Measurements from ENCODE around the gene FXYD6.

FXYD6 gene

DNA sequence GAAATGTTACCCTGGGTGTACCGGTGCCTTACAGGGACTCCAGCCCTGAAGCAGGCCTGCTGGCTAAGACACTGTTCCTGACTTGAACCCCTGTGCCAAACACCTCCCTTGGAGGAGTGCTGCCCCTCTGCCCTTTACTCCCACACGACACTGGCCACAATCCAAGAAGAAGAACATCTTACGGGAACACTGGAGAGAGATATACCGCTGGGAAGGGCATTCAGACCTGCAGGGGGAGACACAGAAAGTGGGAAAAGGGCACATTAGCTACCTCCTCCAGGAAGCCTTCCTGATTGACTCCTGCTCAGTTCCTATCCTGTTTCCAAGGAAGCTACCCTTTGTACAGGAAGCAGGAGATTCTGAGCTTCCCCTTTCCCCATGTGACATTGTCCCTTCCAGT lies 34.1 kb upstream of the FXYD6 start:
- DNase-seq (ENCODE audit: low read depth in 2 of 2), result no peak

DNA sequence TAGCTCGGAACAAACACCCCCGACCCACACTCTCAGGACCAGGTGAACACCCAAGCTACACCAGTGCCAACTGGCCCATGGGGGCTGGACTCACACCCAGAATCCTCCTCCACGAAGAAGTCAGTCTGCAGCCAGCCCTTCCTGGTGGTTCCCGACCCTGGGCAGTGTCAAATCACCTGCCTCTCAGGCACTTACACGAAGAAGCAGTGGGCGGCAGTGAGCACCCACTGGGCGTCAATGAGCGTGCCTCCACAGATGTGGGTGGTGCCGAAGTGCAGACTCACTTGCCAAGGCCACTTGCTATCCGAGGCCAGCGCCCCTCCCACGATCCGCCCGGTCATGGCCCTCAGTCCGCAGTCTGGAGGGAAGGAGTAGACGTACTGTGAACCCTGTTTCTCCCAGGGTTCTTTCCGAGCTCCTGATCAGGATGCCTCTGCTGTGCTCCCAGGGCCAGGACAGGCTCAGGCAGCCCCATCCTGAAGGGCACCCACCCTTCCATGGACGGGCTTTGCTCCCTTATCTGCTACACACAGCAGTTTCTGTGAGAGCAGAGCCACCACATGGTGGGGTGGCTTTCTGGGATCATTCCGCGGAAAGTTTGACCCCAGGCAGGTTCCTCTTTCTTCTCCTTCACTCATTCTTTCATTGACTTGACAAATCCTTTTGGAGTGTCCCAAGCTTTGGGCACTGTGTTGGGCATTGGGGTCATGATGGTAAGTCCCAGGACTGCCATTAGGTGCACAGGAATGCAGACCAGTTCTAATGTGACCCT lies 33.3 kb upstream of the FXYD6 start:
- no peak for DNase-seq (ENCODE audit: low read depth in 2 of 2)

DNA sequence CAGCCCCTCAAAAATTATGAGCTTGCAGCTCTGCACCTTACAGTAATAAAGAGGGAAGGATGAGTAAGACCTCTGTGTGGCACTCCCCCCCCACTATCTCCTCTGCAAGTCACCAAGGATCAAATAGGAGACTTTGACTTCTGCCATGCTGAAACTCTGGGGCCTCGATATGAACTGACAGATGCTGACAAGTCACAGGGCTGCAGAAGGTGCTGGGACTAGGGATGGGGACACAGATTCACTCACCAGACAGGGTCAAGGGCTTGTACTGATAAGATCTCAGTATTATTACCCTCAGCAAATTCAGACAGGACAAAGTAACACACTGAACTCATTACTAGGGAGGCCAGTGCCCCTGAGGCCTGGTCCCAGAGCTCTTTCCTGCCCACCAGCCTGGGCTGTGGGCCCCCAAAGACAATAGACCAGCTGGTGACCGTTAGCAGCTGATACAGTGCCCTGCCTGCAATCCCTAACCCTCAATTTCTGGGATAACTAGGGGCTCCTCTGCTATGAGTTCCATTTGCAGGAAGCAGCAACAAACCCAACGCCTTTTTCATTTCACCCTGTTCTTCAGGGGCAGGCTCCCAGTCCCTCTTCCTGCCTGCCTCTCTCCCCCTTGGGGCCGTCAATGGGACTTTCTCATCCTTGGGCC lies 32.6 kb upstream of the FXYD6 start:
- DNase-seq (ENCODE audit: low read depth in 2 of 2), result no peak

DNA sequence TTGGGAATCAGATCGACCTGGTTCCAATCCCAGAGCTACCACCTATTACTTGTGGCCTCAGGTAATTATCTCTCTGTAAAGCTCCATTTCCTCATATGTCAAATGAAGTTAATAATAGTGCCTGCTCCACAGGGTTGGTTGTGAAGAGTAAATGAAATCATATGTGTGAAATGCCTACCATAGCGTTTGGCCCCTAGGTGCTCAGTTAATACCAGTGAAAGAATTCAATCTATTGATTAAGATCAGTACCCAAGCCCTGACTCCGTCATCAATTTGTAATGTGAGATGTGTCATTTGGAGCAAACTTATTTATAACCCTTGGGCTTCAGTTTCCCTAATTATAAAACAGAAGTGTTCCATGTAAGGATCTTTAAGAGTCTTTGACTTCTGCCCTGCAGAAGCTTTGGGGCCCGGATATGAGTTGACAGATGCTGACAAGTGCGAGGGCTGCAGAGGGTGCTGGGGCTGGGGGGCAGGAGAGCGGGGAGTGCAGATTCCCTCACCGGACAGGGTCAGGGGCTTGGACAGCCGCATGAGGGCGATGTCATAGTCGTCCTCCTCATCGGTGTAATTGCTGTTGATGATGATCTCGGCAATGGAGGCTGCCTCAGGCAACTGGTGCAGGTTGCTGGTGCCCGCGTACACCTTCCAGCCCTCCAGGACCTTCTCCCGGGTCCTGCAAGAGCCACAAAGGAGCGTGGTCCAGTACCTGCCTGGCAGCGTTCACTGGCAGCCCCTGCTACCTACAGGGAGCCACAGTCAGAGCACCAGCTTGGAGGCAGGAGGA lies 31.8 kb upstream of the FXYD6 start:
- DNase-seq (ENCODE audit: low read depth in 2 of 2), result no peak

DNA sequence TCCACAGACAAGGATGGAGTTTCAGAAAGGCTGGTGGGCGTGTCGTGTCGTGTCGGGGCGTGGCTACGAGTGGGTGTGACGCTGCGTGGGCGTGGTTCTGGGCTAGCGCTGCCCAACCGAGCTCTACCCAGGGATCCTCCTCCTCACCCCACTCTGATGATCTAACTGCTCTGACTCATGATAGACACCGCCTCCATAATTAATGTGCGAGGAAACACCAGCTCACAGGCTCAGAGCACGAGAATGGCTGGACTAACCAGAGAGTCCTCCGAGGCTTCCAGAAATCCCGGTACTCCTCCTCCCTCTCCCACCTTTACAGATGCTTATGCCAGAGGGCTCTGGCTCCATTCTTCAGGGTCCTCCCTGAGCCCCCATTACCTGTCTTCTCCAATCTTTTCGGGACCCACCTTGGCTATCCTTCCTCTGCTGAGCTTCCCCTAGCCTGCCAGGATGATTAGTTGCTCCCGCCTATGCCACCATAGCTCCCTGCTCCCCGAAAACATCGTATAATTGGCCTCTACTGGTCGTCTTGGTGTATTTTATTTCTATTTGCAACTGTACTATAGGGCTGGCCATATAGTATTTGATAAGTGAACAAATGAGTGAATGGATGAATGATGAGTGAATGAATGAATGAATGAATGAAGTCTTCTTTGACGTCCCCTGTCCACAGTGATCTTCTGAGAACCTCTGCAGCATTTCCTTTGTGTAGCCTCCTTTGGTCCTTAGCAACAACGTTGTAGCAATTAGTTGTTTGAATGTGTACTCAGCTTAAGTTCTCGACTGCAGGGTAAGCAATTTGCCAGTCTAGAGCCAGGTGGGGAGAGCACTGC lies 31.0 kb upstream of the FXYD6 start:
- peak; percentile 81 to 86 for DNase-seq (ENCODE audit: low read depth in 2 of 2)

DNA sequence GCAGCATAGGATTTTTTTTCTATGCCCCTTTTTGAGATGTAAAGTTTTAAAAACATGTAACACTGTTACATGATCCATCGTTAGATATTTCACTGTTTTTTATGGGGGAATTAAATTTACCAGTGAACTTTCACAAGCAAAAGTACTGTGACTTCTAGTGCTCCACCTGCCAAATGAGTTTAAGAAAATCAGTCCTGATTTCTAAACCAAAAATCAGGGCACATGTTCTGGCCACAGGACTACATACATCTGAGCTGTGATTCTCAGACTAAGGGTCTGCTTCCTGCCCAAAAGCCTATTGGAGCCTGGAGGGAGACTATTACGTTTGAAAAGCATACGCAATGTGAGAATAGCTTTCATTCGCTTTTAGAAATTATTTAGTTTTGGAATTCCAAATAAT lies 30.3 kb upstream of the FXYD6 start:
- DNase-seq (ENCODE audit: low read depth in 2 of 2), result no peak

DNA sequence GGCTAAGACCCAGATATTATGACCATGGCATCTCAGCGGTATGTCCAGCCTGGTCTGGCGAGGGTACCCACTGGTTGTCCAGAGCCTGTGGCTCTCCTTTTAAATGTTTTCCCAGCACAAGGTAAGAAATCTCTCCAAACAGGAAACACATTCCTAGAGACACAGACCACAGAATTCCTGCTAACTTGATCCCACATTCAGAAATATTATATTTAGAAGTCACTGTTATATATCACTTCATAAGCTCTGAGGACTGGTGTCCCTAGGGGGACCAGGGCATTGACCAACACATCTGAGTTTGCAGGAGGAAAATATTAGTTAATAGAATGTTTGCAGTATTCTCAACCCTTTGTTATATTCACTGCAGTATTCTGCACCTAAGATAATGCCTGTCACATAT lies 29.7 kb upstream of the FXYD6 start:
- no peak for DNase-seq (ENCODE audit: low read depth in 2 of 2)

DNA sequence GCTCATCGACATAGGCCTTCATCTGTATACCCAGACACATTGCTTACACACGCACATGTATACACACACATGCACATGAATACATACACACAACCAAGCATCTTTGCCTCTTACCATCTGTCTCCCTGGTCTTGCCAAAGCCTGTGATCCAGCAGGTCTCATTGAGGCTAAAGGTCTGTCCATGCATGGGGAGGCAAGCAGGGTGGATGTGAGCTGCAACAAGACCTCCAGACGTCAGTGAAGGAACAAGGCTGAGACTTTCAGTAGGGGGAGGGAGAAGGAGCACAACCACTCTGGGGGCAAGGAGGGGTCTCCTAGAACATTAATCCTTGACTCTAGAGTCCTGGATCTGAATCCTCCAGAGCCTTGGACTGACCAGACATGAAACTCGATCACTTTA lies 29.1 kb upstream of the FXYD6 start:
- no peak for DNase-seq (ENCODE audit: low read depth in 2 of 2)

DNA sequence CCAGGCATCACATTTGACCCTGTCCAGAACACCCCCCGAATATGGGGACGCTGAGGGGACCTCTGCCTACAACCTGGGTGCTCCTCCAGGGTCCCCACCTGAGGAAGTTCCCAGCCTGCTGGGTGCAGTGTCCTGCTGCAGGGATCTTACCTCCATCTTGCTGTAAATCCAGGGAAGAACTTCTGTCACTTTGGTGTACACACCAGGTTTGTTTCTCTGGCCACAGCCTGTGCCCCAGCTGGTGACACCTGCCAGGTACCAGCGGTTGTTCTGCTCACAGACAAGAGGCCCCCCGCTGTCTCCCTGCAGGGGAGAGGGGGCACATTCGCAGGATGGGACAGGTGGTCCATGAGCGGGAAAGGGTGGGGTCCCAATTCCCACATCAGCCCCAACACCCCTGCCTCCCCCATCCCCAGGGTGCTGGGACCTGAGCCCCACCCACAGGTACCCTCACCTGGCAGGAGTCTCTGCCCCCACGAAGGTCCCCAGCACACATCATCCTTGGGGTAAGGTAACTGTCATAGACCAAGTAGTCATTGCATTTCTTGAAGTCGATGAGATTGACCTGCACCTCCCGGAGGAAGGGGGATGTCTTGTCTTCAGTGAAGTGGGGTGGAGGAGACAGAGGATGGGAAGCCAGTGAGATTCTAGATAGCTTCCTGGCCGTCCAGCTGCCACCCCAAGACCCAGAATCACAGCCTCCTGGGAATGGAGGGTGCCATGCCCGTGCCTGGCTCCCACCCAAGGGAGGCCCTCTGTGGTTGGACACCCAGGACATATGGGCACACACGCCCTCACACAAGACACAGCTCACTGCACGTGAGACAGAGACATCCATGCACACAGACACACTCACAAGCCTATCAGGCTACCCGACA lies 27.3 kb upstream of the FXYD6 start:
- no peak for DNase-seq (ENCODE audit: low read depth in 2 of 2)

DNA sequence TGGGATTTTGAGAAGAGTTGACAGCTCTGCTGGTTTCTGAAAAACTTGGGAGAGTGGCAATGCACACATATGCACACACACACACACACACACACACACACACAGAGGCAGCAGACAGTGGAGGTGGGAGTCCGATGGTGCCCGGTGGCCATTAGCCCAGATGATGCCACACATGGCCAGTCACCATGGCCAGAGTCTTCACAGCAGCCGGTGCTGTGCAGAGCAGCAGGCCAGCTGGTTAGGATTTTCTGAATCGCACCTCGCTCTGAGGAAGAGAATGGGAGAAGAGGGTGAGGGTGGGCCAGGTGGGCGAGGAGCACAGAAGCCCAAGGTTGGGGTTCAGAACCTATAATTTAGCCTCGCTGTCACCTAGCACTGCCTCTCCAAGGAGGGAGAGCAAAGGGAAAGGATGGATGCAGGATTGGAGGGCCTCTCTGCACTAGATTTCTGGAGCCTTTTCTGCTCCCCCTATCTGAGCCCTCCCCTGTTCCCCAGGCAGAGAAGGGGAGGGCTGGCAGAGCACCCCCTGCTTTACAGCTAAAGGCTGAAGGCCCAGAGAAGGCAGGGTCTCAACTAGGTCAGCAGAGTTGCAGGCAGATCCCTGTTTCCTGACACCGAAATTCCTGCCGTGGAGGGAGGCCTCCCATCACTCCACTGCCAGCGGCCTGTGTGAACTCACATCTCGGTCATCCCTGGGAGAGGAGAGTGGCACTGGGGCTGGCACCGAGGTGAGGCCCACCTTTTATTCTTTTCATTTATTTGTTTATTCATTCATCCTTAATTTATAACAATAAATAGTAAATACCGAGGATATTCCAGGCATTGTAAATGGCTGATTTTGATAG lies 25.8 kb upstream of the FXYD6 start:
- no peak for DNase-seq (ENCODE audit: low read depth in 2 of 2)

DNA sequence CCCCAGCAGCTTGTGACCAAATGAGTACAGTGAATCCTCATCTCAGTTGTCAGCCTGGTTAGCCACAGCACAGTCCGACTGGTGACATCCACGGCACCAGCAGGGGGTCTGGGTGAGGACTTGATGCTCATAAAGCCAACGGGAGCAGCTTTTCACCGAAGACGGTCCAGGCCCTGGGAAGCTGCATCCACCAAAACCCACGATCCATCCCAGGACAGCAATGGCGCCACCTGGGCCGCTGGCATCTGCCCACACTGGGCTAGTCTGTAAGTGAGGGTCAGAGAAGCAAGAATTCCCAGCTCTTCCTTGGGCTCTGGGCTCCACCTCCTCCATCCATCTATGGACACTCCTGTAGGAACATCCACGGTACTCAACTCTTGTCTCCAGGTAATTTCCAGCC lies 25.1 kb upstream of the FXYD6 start:
- DNase-seq (ENCODE audit: low read depth in 2 of 2), result no peak

DNA sequence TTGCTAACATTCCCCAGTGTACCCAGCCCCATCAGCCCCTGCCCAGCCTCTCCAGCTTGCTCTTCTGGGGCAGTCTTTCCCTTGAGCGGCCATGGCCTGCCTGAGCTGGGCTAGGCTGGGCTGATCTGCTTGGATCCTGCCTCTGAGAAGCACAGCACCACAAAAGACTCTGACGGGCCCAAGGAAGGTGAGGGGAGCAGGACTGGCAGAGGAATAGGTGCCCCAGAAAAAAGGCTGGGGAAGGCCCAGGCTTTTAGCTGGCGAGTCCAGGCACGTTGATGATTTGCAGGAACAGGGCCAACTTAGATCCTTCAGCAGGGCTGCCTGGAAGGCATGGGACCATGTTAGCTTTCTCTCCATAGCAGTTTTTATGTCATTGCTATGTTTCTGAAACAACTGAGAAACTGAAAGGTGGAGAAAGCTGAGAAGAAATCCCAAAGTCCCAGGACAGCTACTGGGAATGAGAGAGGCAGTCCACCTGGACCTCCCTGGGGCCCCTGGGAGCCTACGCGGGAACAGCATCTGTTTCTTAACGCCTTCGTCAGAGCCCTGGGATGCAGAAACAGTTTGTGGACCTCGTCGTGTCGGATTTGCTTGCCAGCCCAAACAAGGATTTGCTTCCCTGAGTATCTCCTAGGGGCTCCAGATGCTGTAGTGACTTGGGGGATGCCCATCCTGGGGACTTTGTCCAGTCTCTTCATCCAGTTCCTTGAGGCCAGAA lies 24.4 kb upstream of the FXYD6 start:
- DNase-seq (ENCODE audit: low read depth in 2 of 2), result no peak

DNA sequence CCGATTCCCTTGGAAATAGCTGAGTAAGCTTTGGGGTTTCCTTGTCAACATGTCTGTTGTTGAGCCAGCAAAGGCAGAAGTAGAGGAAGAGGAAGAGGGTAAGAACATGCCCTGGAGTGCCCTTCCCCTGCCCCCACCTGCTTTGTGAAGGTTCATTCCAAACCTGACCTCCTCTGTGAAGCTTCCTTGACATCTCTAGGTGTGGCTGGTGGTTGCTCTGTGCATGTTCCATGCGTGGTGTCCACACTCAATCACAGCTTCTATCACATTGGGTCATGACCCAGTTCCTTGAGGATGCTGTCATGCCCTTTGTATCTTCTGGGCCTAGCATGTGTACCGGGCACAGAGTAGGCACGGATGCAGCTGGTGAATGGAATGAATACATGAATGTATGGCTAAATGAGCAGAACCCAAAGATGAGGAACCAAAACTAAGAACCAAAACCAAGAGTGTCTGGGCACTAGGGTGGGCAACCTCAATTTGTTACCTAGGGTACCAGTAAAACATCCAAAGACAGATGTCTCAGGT lies 23.7 kb upstream of the FXYD6 start:
- no peak for DNase-seq (ENCODE audit: low read depth in 2 of 2)

DNA sequence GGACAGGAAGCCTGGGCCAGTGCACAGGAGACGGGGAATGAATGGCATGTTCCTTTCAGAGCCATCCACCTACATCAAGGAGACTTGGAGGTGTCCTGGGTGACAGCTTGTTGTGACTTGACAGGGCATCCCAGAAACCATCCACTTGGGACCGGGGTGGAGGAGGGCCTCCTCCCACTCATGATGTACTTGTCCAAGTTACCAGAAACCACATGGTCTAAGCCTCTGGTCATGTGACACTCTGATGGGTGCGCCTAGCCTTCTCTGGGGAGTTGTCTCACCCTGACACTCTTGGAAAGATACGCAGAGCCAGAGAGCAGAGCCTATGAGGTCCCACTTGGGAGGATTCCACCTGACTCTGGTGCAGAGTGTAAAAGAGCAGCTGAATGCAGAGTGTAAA lies 21.6 kb upstream of the FXYD6 start:
- DNase-seq (ENCODE audit: low read depth in 2 of 2), result no peak

DNA sequence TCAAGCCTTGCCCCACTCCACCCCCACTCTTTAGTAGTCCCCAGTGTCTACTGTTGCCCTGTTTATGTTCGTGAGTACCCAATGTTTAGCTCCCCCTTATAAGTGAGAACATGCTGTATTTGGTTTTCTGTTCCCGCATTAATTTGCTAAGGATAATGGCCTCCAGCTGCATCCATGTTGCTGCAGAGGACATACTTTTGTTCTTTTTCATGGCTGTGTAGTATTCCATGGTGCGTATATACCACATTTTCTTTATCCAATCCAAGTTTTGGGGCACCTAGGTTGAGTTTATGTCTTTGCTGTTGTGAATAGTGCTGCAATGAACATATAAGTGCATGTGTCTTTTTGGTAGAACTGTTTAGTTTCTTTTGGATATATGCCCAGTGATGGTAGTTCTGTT lies 16.2 kb upstream of the FXYD6 start:
- no peak for DNase-seq (ENCODE audit: low read depth in 2 of 2)

DNA sequence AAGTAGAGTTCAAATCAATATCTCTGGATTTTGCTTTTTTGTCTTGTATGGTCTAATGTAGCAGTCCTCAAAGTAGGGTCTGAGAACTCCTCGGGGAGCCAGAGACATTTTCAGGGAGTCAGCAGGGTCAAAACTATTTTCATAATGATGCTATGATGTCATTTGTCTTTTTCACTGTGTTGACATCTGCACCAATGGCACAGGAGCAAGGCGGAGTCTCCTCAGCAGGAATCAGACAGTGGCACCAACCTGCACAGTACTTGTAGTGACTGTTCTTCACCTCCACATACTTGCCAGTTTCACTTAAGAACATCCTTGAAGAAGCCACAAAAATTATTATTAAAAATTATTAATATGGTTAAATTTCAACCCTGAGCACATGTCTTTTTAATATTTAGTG lies 14.9 kb upstream of the FXYD6 start:
- no peak for DNase-seq (ENCODE audit: low read depth in 2 of 2)

DNA sequence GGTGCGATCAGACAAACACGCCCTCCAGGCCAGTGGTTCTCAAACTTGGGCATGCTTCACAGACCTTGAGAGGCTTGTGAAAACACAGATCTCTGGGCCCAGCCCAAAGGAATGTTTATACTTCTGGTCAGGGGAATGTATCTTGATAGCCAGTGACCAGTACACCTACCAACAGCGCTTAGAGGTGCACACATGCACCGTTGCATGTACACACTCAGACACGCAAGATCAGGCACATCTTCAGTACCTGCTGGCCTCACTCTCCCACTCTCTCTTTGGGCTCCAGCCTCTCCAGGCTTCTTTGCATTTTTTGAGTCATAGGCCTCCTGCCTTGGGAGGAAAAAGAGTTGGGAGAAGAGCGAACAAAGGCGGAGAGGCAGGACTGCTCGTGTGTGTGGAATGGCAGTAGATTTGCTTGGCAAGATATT lies 11.7 kb upstream of the FXYD6 start:
- no peak for DNase-seq (ENCODE audit: low read depth in 2 of 2)

DNA sequence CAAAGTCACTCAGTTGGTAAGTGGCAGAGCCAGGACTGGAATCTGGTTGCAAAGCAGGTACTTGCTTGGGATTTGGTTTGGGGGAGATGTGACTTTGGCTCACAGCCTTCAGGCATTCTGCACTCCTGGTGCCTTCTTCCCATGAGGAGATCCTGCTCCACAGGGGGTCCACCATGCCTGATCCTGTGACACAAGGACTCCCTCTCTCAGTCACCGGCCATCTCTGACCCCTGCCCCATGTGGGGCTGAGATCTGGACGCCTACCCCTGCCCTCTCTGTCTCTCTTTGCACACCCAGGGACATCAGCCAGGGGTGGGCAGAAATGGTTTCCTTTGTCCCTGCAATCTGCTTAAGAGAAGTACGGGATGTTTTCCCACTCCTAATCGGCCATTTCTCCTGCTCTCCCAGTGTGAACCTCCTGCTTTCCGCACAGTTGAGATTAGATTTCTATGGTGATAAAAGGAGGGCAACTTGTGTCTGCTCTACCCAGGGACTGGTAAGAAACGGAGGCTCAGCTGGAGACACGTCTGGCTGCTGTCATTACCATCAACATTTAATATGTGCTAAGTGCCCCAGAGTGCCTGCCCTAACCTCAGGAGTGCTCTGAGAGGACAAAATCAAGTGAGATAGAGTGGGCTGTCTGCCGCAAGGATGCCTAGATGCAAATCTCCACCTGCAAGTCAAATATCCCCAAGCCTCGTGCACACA lies 11.1 kb upstream of the FXYD6 start:
- DNase-seq (ENCODE audit: low read depth in 2 of 2), result no peak

All from fibroblast of skin of left biceps (primary cell).